IMR-90 (cell line): ENCODE measurements around the gene MTUS2. TPM values are rescaled to one million over a fixed set of nuclear protein-coding genes. Genes with fewer than 3 reads are reported as not detected.

Experiments
- ATAC-seq: fragments of 200-7000 bp; cut with Tn5 transposase; 2 replicates; pipeline ENCODE4 v1.9.1; 2020; ENCODE audit warnings: low read depth, mild to moderate bottlenecking, moderate library complexity
- BruUV-seq: library from RNA; stranded (reverse); fragments of 400-500 nt; replicated peaks from 2 replicates; lab custom pipeline; 2021; lab: Mats Ljungman, UMichigan
- CTCF ChIA-PET: fragments of 300-600 bp; formaldehyde crosslinking; extraction: SDS; loops from one replicate; lab custom pipeline; 2021; ENCODE audit warnings: antibody characterized with exemption; lab: Yijun Ruan, JAX
- POLR2A ChIA-PET: fragments of 300-600 bp; sonication (Branson Sonifier 250); formaldehyde crosslinking; loops from one replicate; lab custom pipeline; 2022; ENCODE audit warnings: antibody characterized with exemption; ENCODE audit not compliant: unreplicated experiment; lab: Charles Lee
- DNase-seq: peaks from one replicate; pipeline ENCODE4 v3.0.0; 2013
- H2AFZ ChIP-seq: replicated peaks from 2 replicates; pipeline ENCODE3; 2013; ENCODE audit warnings: low read length, mild to moderate bottlenecking; ENCODE audit not compliant: poor library complexity
- H2AK5ac ChIP-seq: 2 replicates; pipeline ENCODE4 v1.6.1; 2013; ENCODE audit warnings: low read depth, low read length, inconsistent platforms
- H2AK9ac ChIP-seq: replicated peaks from 2 replicates; pipeline ENCODE3; 2013; ENCODE audit warnings: mild to moderate bottlenecking, low read depth, low read length, moderate library complexity; ENCODE audit not compliant: poor library complexity
- H2BK120ac ChIP-seq: 2 replicates; pipeline ENCODE4 v1.6.1; 2013; ENCODE audit warnings: low read depth, low read length, inconsistent platforms
- H2BK15ac ChIP-seq: 3 replicates; pipeline ENCODE4 v1.6.1; 2013; ENCODE audit warnings: low read depth, low read length, inconsistent platforms
- H2BK20ac ChIP-seq: 2 replicates; pipeline ENCODE4 v1.6.1; 2013; ENCODE audit warnings: low read depth, mild to moderate bottlenecking, inconsistent platforms, low read length, moderate library complexity
- H2BK5ac ChIP-seq: 2 replicates; pipeline ENCODE4 v1.6.1; 2013; ENCODE audit warnings: mild to moderate bottlenecking, low read depth, low read length, inconsistent platforms; ENCODE audit not compliant: poor library complexity, severe bottlenecking
- H3K14ac ChIP-seq: replicated peaks from 2 replicates; pipeline ENCODE4 v1.6.1; 2013; ENCODE audit warnings: low read depth, low read length, inconsistent platforms
- H3K18ac ChIP-seq: 2 replicates; pipeline ENCODE4 v1.6.1; 2013; ENCODE audit warnings: low read depth, low read length, control low read depth
- H3K23ac ChIP-seq: 2 replicates; pipeline ENCODE4 v1.6.1; 2013; ENCODE audit warnings: low read depth, low read length, inconsistent platforms
- H3K27ac ChIP-seq: 2 replicates; pipeline ENCODE4 v1.5.1; 2013; ENCODE audit warnings: mild to moderate bottlenecking, control low read depth, low read length; ENCODE audit not compliant: insufficient read depth
- H3K27me3 ChIP-seq: 2 replicates; pipeline ENCODE4 v1.6.1; 2013; ENCODE audit warnings: low read length; ENCODE audit not compliant: control insufficient read depth, insufficient read depth
- H3K36me3 ChIP-seq: 2 replicates; pipeline ENCODE4 v1.6.1; 2013; ENCODE audit warnings: low read length, mixed read lengths; ENCODE audit not compliant: control insufficient read depth, insufficient read depth
- H3K4ac ChIP-seq: 2 replicates; pipeline ENCODE4 v1.6.1; 2013; ENCODE audit warnings: low read depth, low read length, inconsistent platforms
- H3K4me1 ChIP-seq: 2 replicates; pipeline ENCODE4 v1.6.1; 2013; ENCODE audit warnings: low read length, mixed read lengths; ENCODE audit not compliant: control insufficient read depth, insufficient read depth
- H3K4me2 ChIP-seq: 2 replicates; pipeline ENCODE4 v1.6.1; 2013; ENCODE audit warnings: low read depth, mild to moderate bottlenecking, control low read depth, low read length, moderate library complexity
- H3K4me3 ChIP-seq: 2 replicates; pipeline ENCODE4 v1.5.1; 2013; ENCODE audit warnings: low read depth, mild to moderate bottlenecking, control low read depth, low read length, moderate library complexity; ENCODE audit not compliant: insufficient read depth
- H3K56ac ChIP-seq: 2 replicates; pipeline ENCODE4 v1.6.1; 2013; ENCODE audit warnings: low read length, inconsistent platforms; ENCODE audit not compliant: insufficient read depth; ENCODE audit errors: extremely low read depth
- H3K79me1 ChIP-seq, 2 experiments: 2 replicates each; pipeline ENCODE4 v1.6.1; 2013; ENCODE audit warnings: low read length in 2 of 2, inconsistent platforms in 1 of 2, low read depth in 1 of 2
- H3K9ac ChIP-seq: 2 replicates; pipeline ENCODE4 v1.6.1; 2013; ENCODE audit warnings: low read depth, low read length, control low read depth
- H3K9me1 ChIP-seq: 2 replicates; pipeline ENCODE4 v1.6.1; 2013; ENCODE audit warnings: low read length, inconsistent platforms; ENCODE audit not compliant: insufficient read depth
- H3K9me3 ChIP-seq: 2 replicates; pipeline ENCODE4 v1.6.1; 2013; ENCODE audit warnings: low read length; ENCODE audit not compliant: control insufficient read depth, insufficient read depth
- H4K20me1 ChIP-seq: 2 replicates; pipeline ENCODE4 v1.6.1; 2013; ENCODE audit warnings: low read length, inconsistent platforms; ENCODE audit not compliant: insufficient read depth
- H4K5ac ChIP-seq: 2 replicates; pipeline ENCODE4 v1.6.1; 2013; ENCODE audit warnings: mild to moderate bottlenecking, low read depth, low read length, control low read depth
- H4K8ac ChIP-seq, 2 experiments: 2 replicates each; pipeline ENCODE4 v1.6.1; 2013; ENCODE audit warnings: low read depth in 2 of 2, low read length in 2 of 2, control low read depth in 1 of 2, inconsistent platforms in 1 of 2
- H4K91ac ChIP-seq: 2 replicates; pipeline ENCODE4 v1.6.1; 2013; ENCODE audit warnings: low read depth, low read length, inconsistent platforms; ENCODE audit not compliant: insufficient read depth
- BHLHE40 ChIP-seq: fragments of 150-350 bp; IDR thresholded peaks from 2 replicates; pipeline ENCODE4 v1.6.1; 2016; ENCODE audit warnings: mild to moderate bottlenecking, low read depth, low read length
- CEBPB ChIP-seq: IDR thresholded peaks from 2 replicates; pipeline ENCODE4 v1.6.1; 2012; ENCODE audit warnings: low read depth, low read length, improper control_type of control experiment
- CHD1 ChIP-seq: IDR thresholded peaks from 2 replicates; pipeline ENCODE4 v1.6.1; 2012; ENCODE audit warnings: low read depth, low read length, improper control_type of control experiment
- CTCF ChIP-seq: conservative IDR thresholded peaks from 2 replicates; pipeline ENCODE4 v1.5.1; 2012; ENCODE audit warnings: mild to moderate bottlenecking, low read depth, low read length, improper control_type of control experiment
- FOS ChIP-seq: fragments of 150-350 bp; IDR thresholded peaks from 2 replicates; pipeline ENCODE4 v1.6.1; 2016; ENCODE audit warnings: low read depth, low read length
- MAFK ChIP-seq: IDR thresholded peaks from 2 replicates; pipeline ENCODE4 v1.6.1; 2012; ENCODE audit warnings: low read depth, low read length, improper control_type of control experiment
- MAZ ChIP-seq: IDR thresholded peaks from 2 replicates; pipeline ENCODE4 v1.6.1; 2012; ENCODE audit warnings: low read depth, mild to moderate bottlenecking, low read length, improper control_type of control experiment, moderate library complexity, borderline replicate concordance
- MXI1 ChIP-seq: IDR thresholded peaks from 2 replicates; pipeline ENCODE4 v1.6.1; 2012; ENCODE audit warnings: low read depth, mild to moderate bottlenecking, low read length, moderate library complexity, borderline replicate concordance
- NFE2L2 ChIP-seq: fragments of 150-350 bp; IDR thresholded peaks from 2 replicates; pipeline ENCODE4 v1.6.1; 2016; ENCODE audit warnings: low read depth, mild to moderate bottlenecking, low read length
- POLR2A ChIP-seq: IDR thresholded peaks from 2 replicates; pipeline ENCODE4 v1.6.1; 2012; ENCODE audit warnings: mild to moderate bottlenecking, low read depth, low read length
- RAD21 ChIP-seq: IDR thresholded peaks from 2 replicates; pipeline ENCODE4 v1.6.1; 2012; ENCODE audit warnings: low read length, improper control_type of control experiment
- RCOR1 ChIP-seq: IDR thresholded peaks from 2 replicates; pipeline ENCODE4 v1.6.1; 2012; ENCODE audit warnings: mild to moderate bottlenecking, low read length, improper control_type of control experiment; ENCODE audit not compliant: insufficient replicate concordance
- RFX5 ChIP-seq: IDR thresholded peaks from 2 replicates; pipeline ENCODE4 v1.8.0; 2012; ENCODE audit warnings: low read depth, mild to moderate bottlenecking, low read length, moderate library complexity
- SMC3 ChIP-seq: fragments of 150-350 bp; IDR thresholded peaks from 2 replicates; pipeline ENCODE4 v1.6.1; 2016; ENCODE audit warnings: low read depth, mild to moderate bottlenecking, antibody characterized with exemption, low read length, moderate library complexity
- USF2 ChIP-seq: fragments of 150-350 bp; IDR thresholded peaks from 2 replicates; pipeline ENCODE4 v1.6.1; 2017; ENCODE audit warnings: mild to moderate bottlenecking, antibody characterized with exemption, low read length, low read depth
- WGBS, 2 experiments: methylation state at CpG; one replicate each; pipeline versions ENCODE4 v1.1.5 to v1.1.7; 2013; ENCODE audit warnings: missing lambda C conversion rate in 2 of 2; ENCODE audit not compliant: insufficient read length in 1 of 2; ENCODE audit errors: extremely low coverage in 2 of 2; 5-methylcytosine and 5-hydroxymethylcytosine counted together
- dilution Hi-C: fragments of 300-500 bp; cut with HindIII; formaldehyde crosslinking; loops from one replicate; pipeline ENCODE4 v1.14.3; 2018; ENCODE audit warnings: low sequenced_read_pairs; ENCODE audit not compliant: unreplicated experiment
- in situ Hi-C: fragments of 300-500 bp; cut with MboI; formaldehyde crosslinking; loops from 3 replicates; pipeline ENCODE4 v1.14.3; 2019; ENCODE audit warnings: low sequenced_read_pairs, inconsistent platforms, mixed read lengths
- intact Hi-C: fragments of 100-400 bp; cut with micrococcal nuclease; formaldehyde crosslinking; loops from 2 replicates; pipeline ENCODE4 v1.10.0; 2022
- polyA plus RNA-seq, 3 experiments: library from polyadenylated mRNA; depleted of rRNA; stranded (reverse); fragments of >200 nt; gene quantifications; 2 replicates each; pipeline ENCODE4 v1.2.3, GENCODE V29; 2012; ENCODE audit warnings: low replicate concordance in 1 of 3
- total RNA-seq: library from RNA; depleted of rRNA; stranded (reverse); fragments of >200 nt; gene quantifications from 2 replicates; pipeline ENCODE4 v1.2.3, GENCODE V29; 2012
- TF ChIP-seq, protein P1 (sequence below): fragments of 150-350 bp; IDR thresholded peaks from 2 replicates; pipeline ENCODE4 v1.6.1; 2016; ENCODE audit warnings: low read depth, mild to moderate bottlenecking, low read length, moderate library complexity, borderline replicate concordance

The MTUS2 gene
- total and polyA plus RNA-seq, 2 of the 4 experiments (the other 2 are of a cell fraction), result under 0.01 to 0.02 TPM

GRCh38 chr13:29405401-29405800, 585.3 kb downstream of the MTUS2 start:
- Histone ChIP-seq H2BK20ac (no peak overlapping the region), H2AK9ac (no peak overlapping the region), H4K20me1 (no peaks in the 10 kb centered on the region), H4K8ac (no peak overlapping the region), H3K9ac (no peak overlapping the region), H2AK5ac (no peak overlapping the region), H3K14ac (no peak overlapping the region), H3K27me3 (peaks cover 2% of the 10 kb centered on the region; the same call in 1 of the 2 replicates), H3K23ac (no peak overlapping the region), H2BK120ac (no peak overlapping the region), H3K27ac (no peak overlapping the region), H3K36me3 (no peaks in the 10 kb centered on the region), H4K5ac (no peak overlapping the region), H4K91ac (no peak overlapping the region), H3K9me1 (no peaks in the 10 kb centered on the region), H3K4me3 (no peak overlapping the region), H3K18ac (no peak overlapping the region), H3K4me1 (no peaks in the 10 kb centered on the region), H2AFZ (no peak overlapping the region), H3K4ac (no peak overlapping the region), H2BK5ac (no peak overlapping the region), H3K56ac (no peak overlapping the region), H3K79me1 (no peaks in the 10 kb centered on the region), H3K4me2 (no peak overlapping the region), H3K9me3 (no peaks in the 10 kb centered on the region), H2BK15ac (no peak overlapping the region)
- BruUV-seq, result no TSS peak
- DNase-seq, result no peak
- ATAC-seq, result no peak
- dilution Hi-C loops (no loop called here), in situ Hi-C loops (no loop called here), intact Hi-C loops (no loop called here)
- CTCF ChIA-PET, result no interaction called here
- TF ChIP-seq POLR2A (no peak), CEBPB (no peak), SMC3 (no peak), USF2 (no peak), RCOR1 (no peak), MXI1 (no peak), MAFK (no peak), CTCF (no peak), FOS (no peak), NFE2L2 (no peak), BHLHE40 (no peak), RFX5 (no peak), CHD1 (no peak), RAD21 (no peak), MAZ (no peak)
- TF ChIP-seq, protein P1, sequence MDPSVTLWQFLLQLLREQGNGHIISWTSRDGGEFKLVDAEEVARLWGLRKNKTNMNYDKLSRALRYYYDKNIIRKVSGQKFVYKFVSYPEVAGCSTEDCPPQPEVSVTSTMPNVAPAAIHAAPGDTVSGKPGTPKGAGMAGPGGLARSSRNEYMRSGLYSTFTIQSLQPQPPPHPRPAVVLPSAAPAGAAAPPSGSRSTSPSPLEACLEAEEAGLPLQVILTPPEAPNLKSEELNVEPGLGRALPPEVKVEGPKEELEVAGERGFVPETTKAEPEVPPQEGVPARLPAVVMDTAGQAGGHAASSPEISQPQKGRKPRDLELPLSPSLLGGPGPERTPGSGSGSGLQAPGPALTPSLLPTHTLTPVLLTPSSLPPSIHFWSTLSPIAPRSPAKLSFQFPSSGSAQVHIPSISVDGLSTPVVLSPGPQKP, result no peak
- POLR2A ChIA-PET, result no interaction called here
- WGBS, 2 experiments, result no CpG with 5 or more reads among the region's 8 CpGs
